ENCODE measurements around the gene SLC14A1. TPM values are rescaled to one million over a fixed set of nuclear protein-coding genes. Genes with fewer than 3 reads are reported as not detected.
"Not testable (repeated sequence)": the region's sequence is repeated elsewhere in the genome, so short reads cannot be mapped to it uniquely, and the experiment has no call there.

Gene SLC14A1
- total RNA-seq, 1 experiment from 2014 or later, result not detected

DNA sequence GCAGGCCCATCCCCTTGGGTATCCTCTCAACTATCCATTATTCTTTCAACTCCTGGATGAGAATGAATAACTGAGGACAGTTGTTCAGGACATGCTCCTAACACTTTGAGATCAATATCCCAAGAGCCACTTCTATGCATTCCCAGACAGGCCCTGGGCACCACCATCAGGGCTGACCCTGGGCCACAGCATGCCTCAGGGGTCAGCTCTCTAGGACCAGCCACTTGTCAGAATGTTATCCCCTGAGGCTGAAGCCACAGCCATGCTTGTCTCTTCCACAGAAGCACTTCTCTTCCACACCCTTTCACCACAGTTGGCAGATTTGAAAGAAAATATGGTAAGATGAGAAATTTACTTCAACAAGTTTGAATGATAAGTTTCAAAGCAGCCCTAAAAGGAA is 28.7 kb downstream of the SLC14A1 start:
- intact Hi-C loops (cut with micrococcal nuclease; ENCODE audit: unreplicated experiment), result no loop called here
- Mint-ChIP-seq H3K27me3 (ENCODE audit: unreplicated experiment) (no peaks in the 10 kb centered on the region), H3K4me1 (ENCODE audit: low read depth, unreplicated experiment) (peaks cover 61% of the 10 kb centered on the region), H3K36me3 (ENCODE audit: insufficient read depth, unreplicated experiment) (peaks cover 9% of the 10 kb centered on the region), H3K27ac (ENCODE audit: unreplicated experiment) (no peak overlapping the region), H3K4me3 (ENCODE audit: low read depth, unreplicated experiment) (no peak overlapping the region), H3K9me3 (ENCODE audit: low read depth, unreplicated experiment) (peaks cover 11% of the 10 kb centered on the region)
- TF ChIP-seq, protein P1, sequence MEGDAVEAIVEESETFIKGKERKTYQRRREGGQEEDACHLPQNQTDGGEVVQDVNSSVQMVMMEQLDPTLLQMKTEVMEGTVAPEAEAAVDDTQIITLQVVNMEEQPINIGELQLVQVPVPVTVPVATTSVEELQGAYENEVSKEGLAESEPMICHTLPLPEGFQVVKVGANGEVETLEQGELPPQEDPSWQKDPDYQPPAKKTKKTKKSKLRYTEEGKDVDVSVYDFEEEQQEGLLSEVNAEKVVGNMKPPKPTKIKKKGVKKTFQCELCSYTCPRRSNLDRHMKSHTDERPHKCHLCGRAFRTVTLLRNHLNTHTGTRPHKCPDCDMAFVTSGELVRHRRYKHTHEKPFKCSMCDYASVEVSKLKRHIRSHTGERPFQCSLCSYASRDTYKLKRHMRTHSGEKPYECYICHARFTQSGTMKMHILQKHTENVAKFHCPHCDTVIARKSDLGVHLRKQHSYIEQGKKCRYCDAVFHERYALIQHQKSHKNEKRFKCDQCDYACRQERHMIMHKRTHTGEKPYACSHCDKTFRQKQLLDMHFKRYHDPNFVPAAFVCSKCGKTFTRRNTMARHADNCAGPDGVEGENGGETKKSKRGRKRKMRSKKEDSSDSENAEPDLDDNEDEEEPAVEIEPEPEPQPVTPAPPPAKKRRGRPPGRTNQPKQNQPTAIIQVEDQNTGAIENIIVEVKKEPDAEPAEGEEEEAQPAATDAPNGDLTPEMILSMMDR (IDR thresholded peaks at IDR 0.05; ENCODE audit: unreplicated experiment), result no peak
- DNase-seq, result no peak
- no TSS peak for BruUV-seq (replicated peaks)
- CTCF ChIA-PET, result no interaction called here

DNA sequence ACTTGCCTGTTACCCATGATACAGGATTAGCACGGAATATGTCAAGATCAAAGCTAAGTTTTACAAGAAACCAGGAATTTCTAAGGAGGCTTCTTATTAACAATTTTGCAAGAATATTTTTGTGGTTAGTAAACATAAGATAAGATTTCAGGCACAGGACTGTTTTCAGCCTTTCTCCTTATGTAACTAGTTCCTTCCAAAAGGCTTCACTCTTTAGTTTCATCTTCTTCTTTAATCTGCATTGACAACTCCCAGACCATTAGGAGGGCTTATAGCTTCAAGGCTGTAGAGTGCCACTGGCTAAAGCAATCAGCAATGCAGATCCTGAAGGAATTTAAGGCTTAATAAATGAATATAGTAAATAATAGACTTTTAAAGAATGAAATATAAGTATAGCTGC is 29.3 kb downstream of the SLC14A1 start:
- no peak for DNase-seq
- H3K4me3 Mint-ChIP-seq (ENCODE audit: low read depth, unreplicated experiment), result no peak overlapping the region
- H3K27me3 Mint-ChIP-seq (ENCODE audit: unreplicated experiment), result no peaks in the 10 kb centered on the region
- H3K9me3 Mint-ChIP-seq (ENCODE audit: low read depth, unreplicated experiment), result peaks cover 11% of the 10 kb centered on the region
- CTCF ChIA-PET, result interaction anchor here (1.1 kb wide), 1 partner anchor 10 kb away, joined by 4 read pairs; no protein-coding TSS in a partner anchor
- peaks cover 9% of the 10 kb centered on the region for H3K36me3 Mint-ChIP-seq (ENCODE audit: insufficient read depth, unreplicated experiment)
- no TSS peak for BruUV-seq (replicated peaks)
- peaks cover 61% of the 10 kb centered on the region for H3K4me1 Mint-ChIP-seq (ENCODE audit: low read depth, unreplicated experiment)
- TF ChIP-seq, protein P1 (IDR thresholded peaks at IDR 0.05; ENCODE audit: unreplicated experiment), result no peak
- H3K27ac Mint-ChIP-seq (ENCODE audit: unreplicated experiment), result no peak overlapping the region
- intact Hi-C loops (cut with micrococcal nuclease; ENCODE audit: unreplicated experiment), result no loop called here

DNA sequence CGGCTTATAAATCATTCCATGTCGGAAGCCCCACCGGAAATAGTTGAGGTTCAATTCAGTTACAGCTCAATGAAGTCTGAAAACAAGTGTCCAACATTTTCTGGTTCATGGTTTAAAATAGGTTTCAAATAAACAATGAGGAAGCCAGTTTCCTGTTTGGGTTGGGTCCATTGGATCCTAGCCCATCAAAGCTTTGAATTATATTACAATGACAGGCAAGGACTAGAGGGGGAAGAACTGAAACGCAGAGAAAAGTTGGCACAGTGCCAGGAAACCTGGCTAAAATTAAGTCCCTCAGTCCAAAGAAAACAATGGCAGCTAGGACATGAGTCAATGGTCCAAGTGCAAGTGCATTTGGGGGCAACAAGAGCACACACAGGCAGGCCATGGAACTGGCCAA is 32.0 kb downstream of the SLC14A1 start:
- Mint-ChIP-seq H3K4me3 (ENCODE audit: low read depth, unreplicated experiment) (no peak overlapping the region), H3K27ac (ENCODE audit: unreplicated experiment) (no peak overlapping the region), H3K27me3 (ENCODE audit: unreplicated experiment) (no peaks in the 10 kb centered on the region), H3K9me3 (ENCODE audit: low read depth, unreplicated experiment) (peaks cover 4% of the 10 kb centered on the region), H3K4me1 (ENCODE audit: low read depth, unreplicated experiment) (peaks cover 53% of the 10 kb centered on the region), H3K36me3 (ENCODE audit: insufficient read depth, unreplicated experiment) (no peaks in the 10 kb centered on the region)
- intact Hi-C loops (cut with micrococcal nuclease; ENCODE audit: unreplicated experiment), result no loop called here
- TF ChIP-seq, protein P1 (IDR thresholded peaks at IDR 0.05; ENCODE audit: unreplicated experiment), result no peak
- DNase-seq, result peak; percentile 47
- BruUV-seq (replicated peaks), result no TSS peak
- CTCF ChIA-PET, result interaction anchor here (0.6 kb wide), 1 partner anchor 219 kb away, joined by 4 read pairs; no protein-coding TSS in a partner anchor

DNA sequence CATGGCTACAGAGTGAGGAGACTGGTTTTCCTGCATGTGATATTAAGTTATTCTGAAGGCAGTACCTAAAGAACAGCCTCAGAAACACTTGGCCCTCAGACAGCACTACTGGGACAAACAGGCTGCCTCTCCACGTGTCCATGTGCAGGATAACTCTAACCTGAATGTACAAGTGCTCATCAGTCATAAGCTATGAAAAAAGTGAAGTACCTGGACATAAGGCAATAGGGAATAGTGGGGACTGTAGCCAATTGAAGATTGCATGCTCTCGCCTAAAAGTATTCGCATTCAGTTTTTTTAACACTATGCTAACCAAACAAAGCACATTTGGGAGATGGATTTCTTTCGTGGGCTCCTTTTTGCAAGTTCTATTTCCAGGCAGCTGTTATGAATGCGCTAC is 33.0 kb downstream of the SLC14A1 start:
- H3K4me1 Mint-ChIP-seq (ENCODE audit: low read depth, unreplicated experiment), result peaks cover 62% of the 10 kb centered on the region
- intact Hi-C loops (cut with micrococcal nuclease; ENCODE audit: unreplicated experiment), result no loop called here
- H3K27me3 Mint-ChIP-seq (ENCODE audit: unreplicated experiment), result no peaks in the 10 kb centered on the region
- BruUV-seq (replicated peaks), result no TSS peak
- H3K36me3 Mint-ChIP-seq (ENCODE audit: insufficient read depth, unreplicated experiment), result no peaks in the 10 kb centered on the region
- CTCF ChIA-PET, result no interaction called here
- H3K9me3 Mint-ChIP-seq (ENCODE audit: low read depth, unreplicated experiment), result peaks cover 4% of the 10 kb centered on the region
- no peak overlapping the region for H3K27ac Mint-ChIP-seq (ENCODE audit: unreplicated experiment)
- TF ChIP-seq, protein P1 (IDR thresholded peaks at IDR 0.05; ENCODE audit: unreplicated experiment), result no peak
- H3K4me3 Mint-ChIP-seq (ENCODE audit: low read depth, unreplicated experiment), result no peak overlapping the region
- no peak for DNase-seq

DNA sequence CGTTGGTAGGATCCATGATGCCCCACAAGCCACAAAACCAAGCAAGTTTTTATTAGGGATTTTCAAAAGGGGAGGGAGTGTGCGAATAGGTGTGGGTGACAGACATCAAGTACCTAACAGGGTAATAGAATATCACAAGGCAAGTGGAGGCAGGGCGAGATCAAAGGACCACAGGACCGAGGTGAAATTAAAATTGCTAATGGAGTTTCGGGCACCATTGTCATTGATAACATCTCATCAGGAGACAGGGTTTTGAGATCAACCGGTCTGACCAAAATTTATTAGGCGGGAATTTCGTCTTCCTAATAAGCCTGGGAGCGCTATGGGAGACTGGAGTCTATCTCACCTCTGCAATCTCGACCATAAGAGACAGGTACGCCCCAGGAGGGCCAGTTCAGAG is 33.7 kb downstream of the SLC14A1 start:
- H3K9me3 Mint-ChIP-seq (ENCODE audit: low read depth, unreplicated experiment); intact Hi-C loops (cut with micrococcal nuclease; ENCODE audit: unreplicated experiment); BruUV-seq (replicated peaks); DNase-seq; H3K4me3 Mint-ChIP-seq (ENCODE audit: low read depth, unreplicated experiment); H3K36me3 Mint-ChIP-seq (ENCODE audit: insufficient read depth, unreplicated experiment); H3K27me3 Mint-ChIP-seq (ENCODE audit: unreplicated experiment); CTCF ChIA-PET; H3K27ac Mint-ChIP-seq (ENCODE audit: unreplicated experiment): not testable (repeated sequence)
- peaks cover 58% of the 10 kb centered on the region for H3K4me1 Mint-ChIP-seq (ENCODE audit: low read depth, unreplicated experiment)
